ENCODE measurements around the gene ABCC12. TPM values are rescaled to one million over a fixed set of nuclear protein-coding genes. Genes with fewer than 3 reads are reported as not detected.

The ABCC12 gene
- total RNA-seq, 4 donors from 2014 or later, result not detected

GRCh38 chr16:48110000-48110399 is 45.8 kb downstream of the ABCC12 start:
- peaks cover 24% of the 10 kb centered on the region for H3K27me3 ChIP-seq

GRCh38 chr16:48109475-48109874 is 46.3 kb downstream of the ABCC12 start:
- Histone ChIP-seq H3K36me3 (no peaks in the 10 kb centered on the region), H3K27me3 (peaks cover 24% of the 10 kb centered on the region), H3K4me3 (no peak overlapping the region), H3K9me3 (no peaks in the 10 kb centered on the region), H3K27ac (no peak overlapping the region), H3K4me1 (no peaks in the 10 kb centered on the region)
- TF ChIP-seq POLR2AphosphoS5 (IDR thresholded peaks at IDR 0.05) (no peak), EP300 (IDR thresholded peaks at IDR 0.05) (no peak), POLR2A (IDR thresholded peaks at IDR 0.05) (no peak)
- no peak for DNase-seq (ENCODE audit: low spot score in 2 of 2)
- 41% methylated on average over 5 of the region's 9 CpGs for WGBS

More at GRCh38 chr16:48110000-48110399, 45.8 kb downstream of the ABCC12 start:
- Histone ChIP-seq H3K4me3 (no peak overlapping the region), H3K36me3 (no peaks in the 10 kb centered on the region), H3K4me1 (no peaks in the 10 kb centered on the region), H3K27ac (no peak overlapping the region), H3K9me3 (no peaks in the 10 kb centered on the region)
- TF ChIP-seq EP300 (IDR thresholded peaks at IDR 0.05) (no peak), CTCF (IDR thresholded peaks at IDR 0.05) (no peak), POLR2A (IDR thresholded peaks at IDR 0.05) (no peak), POLR2AphosphoS5 (IDR thresholded peaks at IDR 0.05) (no peak)
- WGBS, result 80% methylated on average over 7 of the region's 7 CpGs
- no peak for DNase-seq (ENCODE audit: low spot score in 2 of 2)

- WGBS, result 80% methylated on average over 1 of the region's 3 CpGs
- H3K9me3 ChIP-seq, result no peaks in the 10 kb centered on the region
- peaks cover 16% of the 10 kb centered on the region for H3K27me3 ChIP-seq
- H3K4me3 ChIP-seq, result no peak overlapping the region
- H3K27ac ChIP-seq, result no peak overlapping the region
- no peaks in the 10 kb centered on the region for H3K4me1 ChIP-seq
- no peaks in the 10 kb centered on the region for H3K36me3 ChIP-seq
- no peak for DNase-seq (ENCODE audit: low spot score in 2 of 2)
- TF ChIP-seq POLR2A (IDR thresholded peaks at IDR 0.05) (no peak), EP300 (IDR thresholded peaks at IDR 0.05) (no peak), CTCF (IDR thresholded peaks at IDR 0.05) (no peak), POLR2AphosphoS5 (IDR thresholded peaks at IDR 0.05) (no peak)
Measured at GRCh38 chr16:48106446-48106845, 49.3 kb downstream of the ABCC12 start.

Other genes starting within 250 kb of the ABCC12 start
- 10 to 100 TPM; 39.6 to 97.9 (median 52.8) TPM for gene LONP2, start 88.3 kb upstream of the ABCC12 start, total RNA-seq
- 1 to 10 TPM in 1 of 4 donors, under 1 TPM in 3; 0.13 to 1.4 (median 0.36) TPM for gene ABCC11, start 91.5 kb upstream of the ABCC12 start, total RNA-seq
- 10 to 100 TPM; 26.2 to 44.3 (median 31.6) TPM for gene SIAH1, start 229.4 kb upstream of the ABCC12 start, total RNA-seq